ENCODE data around the gene CD300A.

CD300A gene

GRCh38 chr17:74431568-74432423, 34.6 kb upstream of the CD300A start, which contains the start of gene GPRC5C (continued):
- TF ChIP-seq TSHZ1 (tag by site-specific recombination; IDR thresholded peaks at IDR 0.05; ENCODE audit: borderline replicate concordance) (no peak), ZNF837 (tag by site-specific recombination; IDR thresholded peaks at IDR 0.05) (no peak), ZNF560 (tag by site-specific recombination; IDR thresholded peaks at IDR 0.05; ENCODE audit: borderline replicate concordance) (no peak), ZNF792 (tag by site-specific recombination; IDR thresholded peaks at IDR 0.05) (no peak; the same call in 1 of the 2 replicates), ZNF302 (tag by site-specific recombination; IDR thresholded peaks at IDR 0.05; ENCODE audit: low read depth) (no peak), ZNF530 (tag by site-specific recombination; IDR thresholded peaks at IDR 0.05; ENCODE audit: low read depth) (no peak), GLI2 (tag by site-specific recombination; IDR thresholded peaks at IDR 0.05; ENCODE audit: borderline replicate concordance, low read depth) (no peak), PRDM10 (tag by site-specific recombination; IDR thresholded peaks at IDR 0.05) (peak; percentile 50), ZSCAN30 (tag by site-specific recombination; IDR thresholded peaks at IDR 0.05) (0 out of 2 replicates have a peak, but pooled peaks have one; percentile 16), OVOL3 (tag by site-specific recombination; IDR thresholded peaks at IDR 0.05) (0 out of 2 replicates have a peak, but pooled peaks have one; percentile 14), ZNF133 (tag by site-specific recombination; IDR thresholded peaks at IDR 0.05) (no peak), ZNF707 (tag by site-specific recombination; IDR thresholded peaks at IDR 0.05) (no peak), ZNF148 (tag by site-specific recombination; IDR thresholded peaks at IDR 0.05; ENCODE audit: borderline replicate concordance) (no peak), GLIS2 (tag by site-specific recombination; IDR thresholded peaks at IDR 0.05) (peak; percentile 78), PRDM2 (tag by site-specific recombination; IDR thresholded peaks at IDR 0.05; ENCODE audit: borderline replicate concordance) (no peak), ATF2 (tag by site-specific recombination; IDR thresholded peaks at IDR 0.05; ENCODE audit: low read depth) (no peak), PBX3 (CRISPR knock-in tag; IDR thresholded peaks at IDR 0.05) (no peak), ZNF514 (tag by site-specific recombination; IDR thresholded peaks at IDR 0.05) (no peak), ZNF830 (tag by site-specific recombination; IDR thresholded peaks at IDR 0.05; ENCODE audit: low read depth) (no peak)
